Keratinocyte (primary cell): Measurements from ENCODE around the gene PGLYRP4. TPM values are rescaled to one million over a fixed set of nuclear protein-coding genes. Genes with fewer than 3 reads are reported as not detected.

ENCODE experiments used
- DNase-seq: peaks from one replicate; pipeline ENCODE4 v3.0.0-alpha.2; 2011; ENCODE audit warnings: low read depth, missing footprints, low spot score
- FAIRE-seq: peaks from 2 replicates; lab custom pipeline; 2011; peaks lifted over from hg19 to GRCh38; lab: Jason Lieb, UNC
- H2AFZ ChIP-seq: 2 replicates; pipeline ENCODE4 v1.6.0; 2012; ENCODE audit warnings: low read length, control low read depth, inconsistent platforms; ENCODE audit not compliant: control insufficient read depth
- H3K27ac ChIP-seq: 2 replicates; pipeline ENCODE4 v1.5.1; 2011; ENCODE audit warnings: low read length; ENCODE audit not compliant: control insufficient read depth, insufficient read depth
- H3K27me3 ChIP-seq: 3 replicates; pipeline ENCODE4 v1.6.0; 2011; ENCODE audit warnings: low read length; ENCODE audit not compliant: control insufficient read depth, insufficient read depth; ENCODE audit errors: extremely low read depth
- H3K36me3 ChIP-seq, 2 experiments: 2 replicates in 1 of 2; 3 replicates in 1 of 2; pipeline ENCODE4 v1.5.1; 2011; ENCODE audit warnings: low read length in 2 of 2, mild to moderate bottlenecking in 1 of 2; ENCODE audit not compliant: control insufficient read depth in 2 of 2, insufficient read depth in 2 of 2; ENCODE audit errors: extremely low read depth in 1 of 2
- H3K4me1 ChIP-seq: 3 replicates; pipeline ENCODE4 v1.5.1; 2011; ENCODE audit warnings: low read length; ENCODE audit not compliant: control insufficient read depth, insufficient read depth; ENCODE audit errors: extremely low read depth
- H3K4me2 ChIP-seq: 3 replicates; pipeline ENCODE4 v1.6.0; 2011; ENCODE audit warnings: low read depth, low read length; ENCODE audit not compliant: control insufficient read depth, insufficient read depth; ENCODE audit errors: extremely low read depth
- H3K4me3 ChIP-seq, 3 experiments: fragments of 200-600 bp in 1 of 3; sonication (generic) in 1 of 3; 2 replicates in 2 of 3; 3 replicates in 1 of 3; pipeline ENCODE4 v1.5.1; 2011 to 2016; ENCODE audit warnings: low read length in 3 of 3, mild to moderate bottlenecking in 3 of 3, control low read depth in 2 of 3, inconsistent platforms in 1 of 3, low read depth in 1 of 3, mixed read lengths in 1 of 3, mixed run types in 1 of 3, moderate library complexity in 1 of 3; ENCODE audit not compliant: control insufficient read depth in 2 of 3, insufficient read depth in 2 of 3; ENCODE audit errors: extremely low read depth in 1 of 3
- H3K79me2 ChIP-seq: 2 replicates; pipeline ENCODE4 v1.6.0; 2012; ENCODE audit warnings: low read length; ENCODE audit not compliant: control insufficient read depth, insufficient read depth
- H3K9ac ChIP-seq: 3 replicates; pipeline ENCODE4 v1.6.0; 2011; ENCODE audit warnings: low read length; ENCODE audit not compliant: control insufficient read depth, insufficient read depth; ENCODE audit errors: extremely low read depth
- H3K9me1 ChIP-seq: 3 replicates; pipeline ENCODE4 v1.6.0; 2011; ENCODE audit warnings: low read length; ENCODE audit not compliant: control insufficient read depth, insufficient read depth; ENCODE audit errors: extremely low read depth
- H3K9me3 ChIP-seq: 2 replicates; pipeline ENCODE4 v1.5.1; 2012; ENCODE audit warnings: low read depth, low read length; ENCODE audit not compliant: control insufficient read depth
- H4K20me1 ChIP-seq: 3 replicates; pipeline ENCODE4 v1.6.0; 2011; ENCODE audit warnings: low read length; ENCODE audit not compliant: control insufficient read depth, insufficient read depth; ENCODE audit errors: extremely low read depth
- EZH2 ChIP-seq: IDR thresholded peaks from one replicate; pipeline ENCODE4 v1.6.1; 2012; ENCODE audit warnings: inconsistent platforms, mild to moderate bottlenecking, low read length, moderate library complexity
- dilution Hi-C: fragments of 300-500 bp; cut with MboI; formaldehyde crosslinking; loops from one replicate; pipeline ENCODE4 v1.7.0; 2020; ENCODE audit warnings: low sequenced_read_pairs; ENCODE audit not compliant: extremely low pct_ligation_motif_present
- polyA plus RNA-seq, 5 experiments: library from polyadenylated mRNA; depleted of rRNA in 3 of 5; stranded (reverse) in 3 of 5; stranded (forward) in 1 of 5; unstranded in 1 of 5; fragments of >200 nt; gene quantifications; 1 replicate in 1 of 5; 2 replicates in 3 of 5; 3 replicates in 1 of 5; pipeline versions ENCODE4 v1.2.1 to v1.2.3, GENCODE V29; 2011 to 2012; ENCODE audit warnings: missing spikeins in 2 of 5, low read depth in 1 of 5, low replicate concordance in 1 of 5
- TF ChIP-seq, protein P1 (sequence below), 3 experiments: IDR thresholded peaks in 1 of 3; conservative IDR thresholded peaks in 1 of 3; optimal IDR thresholded peaks in 1 of 3; 2 replicates in 2 of 3; 3 replicates in 1 of 3; pipeline versions ENCODE3 to v1.5.1; 2011; ENCODE audit warnings: low read length in 3 of 3, mild to moderate bottlenecking in 3 of 3, moderate library complexity in 2 of 3, control low read depth in 1 of 3, inconsistent platforms in 1 of 3; ENCODE audit not compliant: insufficient read depth in 2 of 3; ENCODE audit errors: extremely low read depth in 1 of 3

PGLYRP4 gene
- polyA plus RNA-seq, 1 donor (not counting 4 experiments of a cell fraction or from before 2014, with no cell fraction given) = 3.8 TPM

DNA sequence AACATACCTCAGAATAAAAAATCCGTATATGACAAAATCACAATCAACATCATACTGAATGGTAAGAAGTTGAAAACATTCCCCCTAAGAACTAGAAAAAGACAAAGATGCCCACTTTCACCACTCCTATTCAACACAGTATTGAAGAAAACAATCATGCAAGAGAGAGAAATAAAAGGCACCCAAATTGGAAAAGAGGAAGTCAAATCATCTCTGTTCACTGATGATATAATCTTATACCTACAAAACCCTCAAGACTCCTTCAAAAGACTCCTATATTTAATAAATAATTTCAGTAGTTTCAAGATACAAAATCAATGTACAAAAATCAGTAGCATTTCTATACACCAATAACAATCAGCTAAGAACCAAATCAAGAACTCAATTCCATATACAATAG lies 14.7 kb downstream of the PGLYRP4 start:
- FAIRE-seq = no peak

GRCh38 chr1:153324912-153325311 lies 23.7 kb downstream of the PGLYRP4 start:
- no peak for FAIRE-seq

More for the DNA sequence above, 14.7 kb downstream of the PGLYRP4 start:
- dilution Hi-C loops = no loop called here
- peaks cover 7% of the 10 kb centered on the region for H3K27me3 ChIP-seq
- H3K9me1 ChIP-seq = no peaks in the 10 kb centered on the region
- no peaks in the 10 kb centered on the region for H3K4me1 ChIP-seq
- H3K4me2 ChIP-seq = no peak overlapping the region
- H3K4me3 ChIP-seq = no peak overlapping the region
- no peaks in the 10 kb centered on the region for H3K79me2 ChIP-seq
- no peaks in the 10 kb centered on the region for H3K36me3 ChIP-seq
- no peak overlapping the region for H3K27ac ChIP-seq
- no peak overlapping the region for H2AFZ ChIP-seq
- TF ChIP-seq EZH2 = no peak
- TF ChIP-seq, protein P1, sequence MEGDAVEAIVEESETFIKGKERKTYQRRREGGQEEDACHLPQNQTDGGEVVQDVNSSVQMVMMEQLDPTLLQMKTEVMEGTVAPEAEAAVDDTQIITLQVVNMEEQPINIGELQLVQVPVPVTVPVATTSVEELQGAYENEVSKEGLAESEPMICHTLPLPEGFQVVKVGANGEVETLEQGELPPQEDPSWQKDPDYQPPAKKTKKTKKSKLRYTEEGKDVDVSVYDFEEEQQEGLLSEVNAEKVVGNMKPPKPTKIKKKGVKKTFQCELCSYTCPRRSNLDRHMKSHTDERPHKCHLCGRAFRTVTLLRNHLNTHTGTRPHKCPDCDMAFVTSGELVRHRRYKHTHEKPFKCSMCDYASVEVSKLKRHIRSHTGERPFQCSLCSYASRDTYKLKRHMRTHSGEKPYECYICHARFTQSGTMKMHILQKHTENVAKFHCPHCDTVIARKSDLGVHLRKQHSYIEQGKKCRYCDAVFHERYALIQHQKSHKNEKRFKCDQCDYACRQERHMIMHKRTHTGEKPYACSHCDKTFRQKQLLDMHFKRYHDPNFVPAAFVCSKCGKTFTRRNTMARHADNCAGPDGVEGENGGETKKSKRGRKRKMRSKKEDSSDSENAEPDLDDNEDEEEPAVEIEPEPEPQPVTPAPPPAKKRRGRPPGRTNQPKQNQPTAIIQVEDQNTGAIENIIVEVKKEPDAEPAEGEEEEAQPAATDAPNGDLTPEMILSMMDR (optimal IDR thresholded peaks at IDR 0.05 in 1 of 3, IDR thresholded peaks at IDR 0.05 in 1 of 3, conservative IDR thresholded peaks at IDR 0.05 in 1 of 3; ENCODE audit: extremely low read depth in 1 of 3, insufficient read depth in 2 of 3, low read length in 3 of 3) = no peak
- no peaks in the 10 kb centered on the region for H3K9me3 ChIP-seq
- H3K9ac ChIP-seq = no peak overlapping the region
- H4K20me1 ChIP-seq = no peaks in the 10 kb centered on the region
- no peak for DNase-seq

More at GRCh38 chr1:153324912-153325311, 23.7 kb downstream of the PGLYRP4 start:
- no peaks in the 10 kb centered on the region for H3K27me3 ChIP-seq
- H2AFZ ChIP-seq = no peak overlapping the region
- dilution Hi-C loops = no loop called here
- H3K4me1 ChIP-seq = no peaks in the 10 kb centered on the region
- TF ChIP-seq EZH2 = no peak
- TF ChIP-seq, protein P1 (optimal IDR thresholded peaks at IDR 0.05 in 1 of 3, IDR thresholded peaks at IDR 0.05 in 1 of 3, conservative IDR thresholded peaks at IDR 0.05 in 1 of 3; ENCODE audit: extremely low read depth in 1 of 3, insufficient read depth in 2 of 3, low read length in 3 of 3) = no peak
- no peak overlapping the region for H3K4me3 ChIP-seq
- H3K9ac ChIP-seq = no peak overlapping the region
- H3K27ac ChIP-seq = no peak overlapping the region
- no peak for DNase-seq
- H3K9me1 ChIP-seq = no peaks in the 10 kb centered on the region
- H4K20me1 ChIP-seq = no peaks in the 10 kb centered on the region
- H3K4me2 ChIP-seq = no peak overlapping the region
- no peaks in the 10 kb centered on the region for H3K79me2 ChIP-seq
- H3K36me3 ChIP-seq = no peaks in the 10 kb centered on the region
- peaks cover 4% of the 10 kb centered on the region for H3K9me3 ChIP-seq
